ENCODE results near the gene PTPRM.

The PTPRM gene

DNA sequence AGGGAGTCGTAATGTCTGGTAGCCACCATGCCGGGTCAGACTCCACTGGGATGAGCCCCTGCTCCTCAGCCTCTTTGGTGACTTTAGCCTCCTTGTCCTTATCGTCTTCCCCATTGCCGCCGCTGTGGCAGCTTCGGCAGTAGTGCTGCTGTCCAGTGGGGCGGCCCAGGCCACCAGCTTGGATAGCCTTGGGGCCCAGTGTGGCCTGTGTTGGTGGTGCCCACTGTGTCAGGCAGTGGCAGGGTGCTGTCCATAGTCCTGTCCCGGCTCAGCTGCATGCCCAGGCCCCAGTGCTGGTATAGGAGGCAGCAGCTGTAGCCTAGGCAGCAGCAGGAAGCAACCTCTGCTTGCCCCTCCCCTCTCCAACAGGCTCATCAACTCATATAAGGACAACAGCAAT lies 845.0 kb downstream of the PTPRM start:
- H3K4me3 ChIP-seq (ENCODE audit: low read depth, low read length), result no peak overlapping the region
- TF ChIP-seq, protein P1, sequence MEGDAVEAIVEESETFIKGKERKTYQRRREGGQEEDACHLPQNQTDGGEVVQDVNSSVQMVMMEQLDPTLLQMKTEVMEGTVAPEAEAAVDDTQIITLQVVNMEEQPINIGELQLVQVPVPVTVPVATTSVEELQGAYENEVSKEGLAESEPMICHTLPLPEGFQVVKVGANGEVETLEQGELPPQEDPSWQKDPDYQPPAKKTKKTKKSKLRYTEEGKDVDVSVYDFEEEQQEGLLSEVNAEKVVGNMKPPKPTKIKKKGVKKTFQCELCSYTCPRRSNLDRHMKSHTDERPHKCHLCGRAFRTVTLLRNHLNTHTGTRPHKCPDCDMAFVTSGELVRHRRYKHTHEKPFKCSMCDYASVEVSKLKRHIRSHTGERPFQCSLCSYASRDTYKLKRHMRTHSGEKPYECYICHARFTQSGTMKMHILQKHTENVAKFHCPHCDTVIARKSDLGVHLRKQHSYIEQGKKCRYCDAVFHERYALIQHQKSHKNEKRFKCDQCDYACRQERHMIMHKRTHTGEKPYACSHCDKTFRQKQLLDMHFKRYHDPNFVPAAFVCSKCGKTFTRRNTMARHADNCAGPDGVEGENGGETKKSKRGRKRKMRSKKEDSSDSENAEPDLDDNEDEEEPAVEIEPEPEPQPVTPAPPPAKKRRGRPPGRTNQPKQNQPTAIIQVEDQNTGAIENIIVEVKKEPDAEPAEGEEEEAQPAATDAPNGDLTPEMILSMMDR (IDR thresholded peaks at IDR 0.05; ENCODE audit: low read depth, low read length), result no peak
- in situ Hi-C loops (cut with HindIII; ENCODE audit: low sequenced_read_pairs), result no loop called here
- no peak for DNase-seq (ENCODE audit: low read depth, low spot score)

DNA sequence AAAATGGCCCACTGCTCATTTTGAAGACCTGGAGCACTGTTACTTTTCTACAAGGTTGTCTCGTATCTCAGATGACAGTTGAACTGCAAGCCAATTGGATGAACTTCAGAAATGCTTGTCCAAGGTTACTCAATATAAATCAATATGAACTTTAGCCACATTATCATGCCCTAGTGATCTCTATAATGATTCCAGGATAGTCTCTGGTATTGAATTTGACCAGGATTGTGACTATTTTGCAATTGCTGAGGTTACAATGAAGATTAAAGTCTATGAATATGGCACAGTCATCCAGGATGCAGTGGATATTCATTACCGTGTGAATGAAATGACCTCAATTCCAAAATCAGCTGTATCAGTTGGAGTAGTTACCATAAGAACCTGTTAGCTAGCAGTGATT lies 846.1 kb downstream of the PTPRM start:
- in situ Hi-C loops (cut with HindIII; ENCODE audit: low sequenced_read_pairs), result no loop called here
- DNase-seq (ENCODE audit: low read depth, low spot score), result no peak
- H3K4me3 ChIP-seq (ENCODE audit: low read depth, low read length), result no peak overlapping the region
- TF ChIP-seq, protein P1 (IDR thresholded peaks at IDR 0.05; ENCODE audit: low read depth, low read length), result no peak

DNA sequence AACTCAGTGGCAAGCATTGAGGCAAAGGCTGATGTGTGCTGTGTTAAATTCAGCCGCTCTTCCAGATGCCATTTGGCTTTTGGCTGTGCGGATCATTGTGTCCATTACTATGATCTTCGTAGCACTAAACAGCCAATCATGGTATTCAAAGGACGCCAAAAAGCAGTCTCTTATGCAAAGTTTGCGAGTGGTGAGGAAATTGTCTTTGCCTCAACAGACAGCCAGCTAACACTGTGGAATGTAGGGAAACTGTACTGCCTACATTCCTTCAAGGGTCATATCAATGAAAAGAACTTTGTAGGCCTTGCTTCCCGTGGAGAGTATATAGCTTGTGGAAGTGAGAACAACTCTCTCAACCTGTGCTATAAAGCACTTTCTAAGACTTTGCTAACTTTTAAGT lies 846.6 kb downstream of the PTPRM start:
- no peak for DNase-seq (ENCODE audit: low read depth, low spot score)
- TF ChIP-seq, protein P1 (IDR thresholded peaks at IDR 0.05; ENCODE audit: low read depth, low read length), result no peak
- in situ Hi-C loops (cut with HindIII; ENCODE audit: low sequenced_read_pairs), result no loop called here
- no peak overlapping the region for H3K4me3 ChIP-seq (ENCODE audit: low read depth, low read length)

DNA sequence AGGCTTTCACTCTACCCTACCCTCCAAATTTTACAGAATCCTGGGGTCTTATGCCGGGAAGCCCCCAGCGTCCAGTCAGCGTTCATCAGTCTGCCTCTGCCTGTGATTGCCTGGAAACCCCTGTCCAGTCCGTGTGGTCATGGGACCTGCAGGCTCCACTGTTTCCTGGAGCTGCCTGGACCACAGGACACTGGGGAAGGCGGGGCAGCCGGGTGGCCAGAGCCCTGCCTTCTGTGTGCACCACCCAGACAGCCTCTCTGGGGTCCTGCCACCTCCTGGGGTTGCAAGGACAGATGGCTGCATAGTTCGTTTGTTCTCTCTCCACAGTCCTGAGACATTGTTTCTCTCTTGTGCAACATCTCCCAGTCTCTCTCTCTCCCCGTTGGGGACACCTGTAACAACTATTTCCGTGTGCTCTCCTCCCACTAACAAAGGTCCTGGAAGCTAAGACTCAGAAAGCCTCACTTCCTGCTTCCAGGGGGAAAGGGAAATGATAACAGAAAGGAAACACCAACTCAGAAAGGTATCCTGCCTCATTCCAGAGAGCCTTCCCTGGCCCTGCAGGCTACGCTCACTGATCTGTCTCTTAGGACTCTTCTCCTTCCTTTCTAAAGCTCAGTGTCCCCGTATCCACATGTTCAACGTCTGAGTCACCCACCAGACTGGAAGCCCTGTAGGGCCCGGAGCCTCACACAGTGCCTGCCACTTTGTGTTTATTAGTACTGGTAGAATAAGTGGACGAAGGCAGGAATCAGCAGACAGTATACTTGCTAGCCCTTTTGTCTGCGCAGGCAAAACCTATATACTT lies 849.3 kb downstream of the PTPRM start:
- no peak for DNase-seq (ENCODE audit: low read depth, low spot score)
- no peak overlapping the region for H3K4me3 ChIP-seq (ENCODE audit: low read depth, low read length)
- in situ Hi-C loops (cut with HindIII; ENCODE audit: low sequenced_read_pairs), result no loop called here
- TF ChIP-seq, protein P1 (IDR thresholded peaks at IDR 0.05; ENCODE audit: low read depth, low read length), result no peak

DNA sequence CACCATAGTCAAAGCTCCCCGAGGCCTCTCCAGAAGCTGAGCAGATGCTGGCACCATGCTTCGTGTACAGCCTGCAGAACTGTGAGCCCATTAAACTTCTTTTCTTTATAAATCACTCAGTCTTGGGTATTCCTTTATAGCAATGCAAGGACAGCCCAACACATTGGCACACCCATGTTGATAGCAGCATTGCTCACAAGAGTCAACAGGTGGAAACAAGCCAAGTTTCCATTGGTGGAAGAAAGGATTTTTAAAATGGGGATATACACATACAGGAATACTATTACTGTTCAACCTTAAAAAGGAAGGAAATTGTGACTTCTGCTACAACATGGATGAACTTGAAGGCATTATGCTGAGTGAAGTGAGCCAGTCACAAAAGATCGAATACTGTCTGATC lies 855.3 kb downstream of the PTPRM start:
- TF ChIP-seq, protein P1 (IDR thresholded peaks at IDR 0.05; ENCODE audit: low read depth, low read length), result no peak
- H3K4me3 ChIP-seq (ENCODE audit: low read depth, low read length), result no peak overlapping the region
- no peak for DNase-seq (ENCODE audit: low read depth, low spot score)
- in situ Hi-C loops (cut with HindIII; ENCODE audit: low sequenced_read_pairs), result no loop called here

DNA sequence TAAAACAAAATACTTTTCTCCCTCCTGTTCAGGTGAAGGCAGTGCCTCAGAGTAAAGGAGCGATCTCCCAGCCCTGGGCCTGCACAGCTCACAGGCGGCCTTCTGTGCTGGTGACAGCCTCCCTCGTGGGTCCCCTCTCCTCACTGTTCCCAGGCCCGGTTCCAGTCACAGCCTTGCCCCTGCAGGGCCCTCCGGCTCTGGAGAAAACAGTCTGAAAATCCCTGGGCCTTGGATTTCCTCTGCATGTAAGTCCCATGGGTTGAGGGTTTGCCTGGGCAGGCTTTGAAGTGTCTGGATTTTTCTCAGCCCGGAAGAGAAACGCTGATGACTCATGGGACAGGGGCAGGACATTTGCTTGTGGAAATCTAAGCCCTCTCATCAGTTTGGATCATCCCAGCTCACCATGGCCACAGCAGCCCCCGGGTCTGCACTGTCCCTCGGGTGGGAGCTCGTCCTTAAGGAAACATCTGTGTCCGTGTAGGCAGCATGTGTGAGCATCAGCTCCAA lies 856.0 kb downstream of the PTPRM start:
- no peak overlapping the region for H3K4me3 ChIP-seq (ENCODE audit: low read depth, low read length)
- in situ Hi-C loops (cut with HindIII; ENCODE audit: low sequenced_read_pairs), result no loop called here
- TF ChIP-seq, protein P1 (IDR thresholded peaks at IDR 0.05; ENCODE audit: low read depth, low read length), result no peak
- DNase-seq (ENCODE audit: low read depth, low spot score), result peak; percentile 72
